ENCODE results near the gene FRMD8.

The FRMD8 gene

GRCh38 chr11:65425105-65425970 is 38.9 kb downstream of the FRMD8 start:
- DNase-seq (ENCODE audit: low spot score) = no peak

DNA sequence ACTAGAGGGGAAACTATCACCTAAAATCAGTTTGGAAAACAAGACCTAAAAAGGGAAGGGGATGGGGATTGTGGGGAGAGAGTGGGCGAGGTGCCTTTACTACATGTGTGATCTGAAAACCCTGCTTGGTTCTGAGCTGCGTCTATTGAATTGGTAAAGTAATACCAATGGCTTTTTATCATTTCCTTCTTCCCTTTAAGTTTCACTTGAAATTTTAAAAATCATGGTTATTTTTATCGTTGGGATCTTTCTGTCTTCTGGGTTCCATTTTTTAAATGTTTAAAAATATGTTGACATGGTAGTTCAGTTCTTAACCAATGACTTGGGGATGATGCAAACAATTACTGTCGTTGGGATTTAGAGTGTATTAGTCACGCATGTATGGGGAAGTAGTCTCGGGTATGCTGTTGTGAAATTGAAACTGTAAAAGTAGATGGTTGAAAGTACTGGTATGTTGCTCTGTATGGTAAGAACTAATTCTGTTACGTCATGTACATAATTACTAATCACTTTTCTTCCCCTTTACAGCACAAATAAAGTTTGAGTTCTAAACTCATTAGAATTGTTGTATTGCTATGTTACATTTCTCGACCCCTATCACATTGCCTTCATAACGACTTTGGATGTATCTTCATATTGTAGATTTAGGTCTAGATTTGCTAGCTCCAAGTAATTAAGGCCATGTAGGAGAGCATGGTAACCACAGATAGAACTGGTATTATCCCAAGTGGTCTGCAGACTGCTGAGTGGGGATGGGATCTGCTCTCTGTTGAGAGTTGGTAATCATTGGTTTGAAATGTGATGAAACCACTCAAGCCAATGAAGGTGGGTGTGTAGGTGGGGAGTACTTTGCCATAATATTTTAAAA is 39.8 kb downstream of the FRMD8 start:
- DNase-seq (ENCODE audit: low spot score) = no peak

- no peak for DNase-seq (ENCODE audit: low spot score)
Measured at GRCh38 chr11:65426839-65427690, 40.6 kb downstream of the FRMD8 start.

DNA sequence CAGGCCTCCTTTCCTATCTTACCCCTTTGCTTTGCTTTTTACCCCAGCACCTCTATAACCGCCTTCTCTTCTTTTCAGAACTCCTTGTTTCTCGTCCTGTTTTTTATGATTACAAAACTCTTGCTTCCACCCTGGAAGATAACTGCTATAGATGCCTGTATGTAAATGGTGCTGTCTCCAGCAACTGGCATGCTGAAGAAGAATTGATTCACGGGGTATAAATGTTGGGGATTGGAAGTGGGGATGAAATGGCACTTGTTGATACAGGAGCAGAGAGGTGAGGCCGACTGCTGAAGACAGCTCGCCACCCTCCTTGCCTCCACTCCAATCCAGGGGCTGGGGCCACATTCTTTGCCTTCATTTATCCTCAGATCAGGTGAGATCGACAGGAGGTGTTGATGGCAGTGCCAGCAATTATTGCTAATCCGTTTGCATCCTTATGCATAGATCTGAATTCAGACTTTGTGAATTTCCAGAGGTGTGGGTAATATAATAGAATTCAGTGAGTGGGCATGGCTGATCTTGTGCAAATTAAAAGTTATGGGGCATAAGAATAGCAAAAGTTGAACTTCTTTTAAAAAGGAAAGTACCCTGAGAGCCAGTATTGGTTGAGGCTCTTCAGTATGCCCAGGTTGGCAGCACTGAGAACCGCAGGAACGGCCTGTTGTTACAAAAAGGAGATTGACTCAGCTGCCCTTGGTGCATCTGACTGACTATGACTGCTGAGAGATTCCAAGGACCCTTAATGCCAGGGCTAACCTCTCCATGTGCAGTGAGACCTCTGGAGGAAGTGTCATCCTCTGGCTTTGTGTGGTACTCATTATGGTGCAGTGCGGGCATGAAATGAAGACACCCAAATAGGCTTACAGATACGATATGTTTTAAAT is 41.5 kb downstream of the FRMD8 start:
- DNase-seq (ENCODE audit: low spot score) = no peak

- DNase-seq (ENCODE audit: low spot score) = no peak
Measured at GRCh38 chr11:65428578-65429067, 42.2 kb downstream of the FRMD8 start.

GRCh38 chr11:65429068-65429681 is 42.7 kb downstream of the FRMD8 start:
- no peak for DNase-seq (ENCODE audit: low spot score)

- no peak for DNase-seq (ENCODE audit: low spot score)
Measured at GRCh38 chr11:65429724-65430405, 43.4 kb downstream of the FRMD8 start.

- DNase-seq (ENCODE audit: low spot score) = no peak
Measured at GRCh38 chr11:65430406-65431217, 44.2 kb downstream of the FRMD8 start.

- DNase-seq (ENCODE audit: low spot score) = no peak
Measured at GRCh38 chr11:65431451-65432099, 45.1 kb downstream of the FRMD8 start.

- DNase-seq (ENCODE audit: low spot score) = no peak
Measured at GRCh38 chr11:65432100-65432650, 45.7 kb downstream of the FRMD8 start.

DNA sequence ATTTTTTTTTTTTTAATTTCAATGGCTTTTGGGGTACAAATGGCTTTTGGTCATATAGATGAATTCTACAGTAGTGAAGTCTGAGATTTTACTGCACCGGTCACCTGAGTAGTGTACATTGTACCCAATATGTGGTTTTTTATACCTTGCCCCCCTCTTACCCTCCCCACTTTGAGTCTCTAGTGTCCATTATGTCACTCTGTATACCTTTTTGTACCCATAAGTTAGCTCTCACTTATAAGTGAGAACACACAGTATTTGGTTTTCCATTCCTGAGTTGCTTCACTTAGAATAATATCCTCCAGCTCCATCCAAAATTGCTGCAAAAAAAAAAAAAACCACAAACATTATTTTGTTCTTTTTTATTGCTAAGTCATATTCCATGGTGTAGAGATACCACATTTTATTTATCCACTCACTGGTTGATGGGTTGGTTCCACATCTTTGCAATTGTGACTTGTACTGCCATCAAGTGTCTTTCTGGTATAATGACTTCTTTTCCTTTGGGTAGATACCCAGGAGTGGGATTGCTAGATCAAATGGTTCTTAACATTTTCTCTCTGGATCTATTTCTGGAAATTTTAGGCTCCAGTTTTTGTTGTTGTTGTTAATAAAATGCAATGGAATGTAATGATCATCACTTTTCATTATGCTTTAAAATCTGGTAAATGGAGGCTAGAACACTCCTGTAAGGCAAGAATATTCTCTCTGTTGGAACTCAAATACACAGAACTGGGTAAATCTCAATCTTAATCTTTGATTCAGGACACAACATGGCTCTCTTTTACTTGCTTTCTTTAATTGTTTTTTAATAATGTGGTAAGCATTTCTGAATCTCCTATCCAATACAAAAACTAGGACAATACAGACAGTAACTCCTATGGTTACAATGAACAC is 46.5 kb downstream of the FRMD8 start:
- no peak for DNase-seq (ENCODE audit: low spot score)

DNA sequence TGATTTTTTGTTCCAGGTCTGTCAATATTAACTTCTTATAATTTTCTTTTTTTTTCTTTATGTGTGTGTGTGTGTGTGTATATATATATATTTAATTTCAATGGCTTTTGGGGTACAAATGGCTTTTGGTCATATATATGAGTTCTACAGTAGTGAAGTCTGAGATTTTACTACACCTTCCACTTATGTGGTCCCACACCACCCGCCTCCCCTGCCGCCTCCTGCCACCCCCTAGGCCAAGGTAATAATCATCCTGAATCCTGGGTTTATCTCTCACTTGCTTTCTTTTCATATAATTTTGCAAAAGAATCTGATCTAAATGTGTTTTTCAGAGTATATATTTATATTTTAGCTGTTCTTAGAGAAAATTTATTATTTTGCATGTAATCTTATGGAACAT is 47.2 kb downstream of the FRMD8 start:
- DNase-seq (ENCODE audit: low spot score) = no peak

- DNase-seq (ENCODE audit: low spot score) = no peak
Measured at GRCh38 chr11:65434057-65434666, 47.7 kb downstream of the FRMD8 start.

DNA sequence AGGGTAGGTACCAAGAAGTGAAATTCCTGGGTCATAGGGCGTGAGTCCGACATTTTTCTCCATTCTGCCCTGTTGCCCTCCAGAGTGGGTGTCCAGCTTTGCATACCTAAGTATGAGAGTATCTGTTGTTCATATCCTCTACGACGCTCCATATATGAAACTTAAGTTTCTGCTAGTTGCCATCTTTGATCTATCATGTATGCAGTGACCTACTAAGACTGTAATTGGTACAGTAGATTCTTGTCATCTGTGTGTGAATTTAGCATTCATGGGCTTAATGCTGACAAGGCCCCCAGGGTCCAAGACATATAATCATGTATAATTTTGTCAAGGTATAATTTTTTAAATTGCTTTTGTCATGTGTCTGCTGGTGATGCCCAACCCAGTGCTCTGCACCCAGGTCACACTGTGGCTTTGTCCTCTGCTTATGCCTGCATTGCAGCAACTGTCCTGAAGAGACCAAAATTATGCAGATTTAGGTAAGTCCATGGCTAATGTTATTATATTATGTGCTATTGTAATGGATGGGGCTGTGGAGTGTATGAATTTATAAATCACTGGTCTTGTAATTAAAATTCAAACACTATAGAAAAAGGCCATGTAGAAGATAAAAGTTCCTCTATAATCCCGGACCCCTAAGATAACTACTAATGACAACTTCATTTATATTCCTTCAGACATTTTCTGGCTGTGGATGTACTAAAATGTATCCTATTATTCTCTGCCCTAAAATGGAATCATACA is 48.4 kb downstream of the FRMD8 start:
- DNase-seq (ENCODE audit: low spot score) = no peak

- DNase-seq (ENCODE audit: low spot score) = no peak
Measured at GRCh38 chr11:65435411-65435931, 49.0 kb downstream of the FRMD8 start.

DNA sequence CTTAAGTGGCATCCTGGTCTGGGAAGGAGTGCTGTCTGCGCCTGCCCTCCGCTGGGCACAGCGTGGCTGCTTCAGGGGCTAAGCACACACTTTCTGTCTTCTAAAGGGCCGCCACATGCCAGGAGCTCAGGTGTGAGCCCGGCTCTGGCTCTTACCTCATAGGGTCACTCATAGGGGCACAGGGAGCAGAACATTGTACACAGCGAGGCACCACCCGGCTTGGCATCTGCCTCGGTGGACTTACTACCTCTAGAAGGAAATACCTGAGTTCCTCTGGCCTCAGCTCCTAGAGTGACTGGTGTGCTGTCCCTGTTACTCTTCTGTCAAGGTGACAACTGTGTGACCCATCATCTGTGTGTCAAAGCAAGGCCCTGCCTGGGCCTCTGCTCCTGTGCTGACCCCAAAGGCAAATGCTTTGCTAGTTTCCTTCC is 49.6 kb downstream of the FRMD8 start:
- no peak for DNase-seq (ENCODE audit: low spot score)

All from D341Med (cell line).